CD4-positive, alpha-beta T cell treated with Interleukin-15 for 4 hours (primary cell): ENCODE results near the gene PER2.

Source experiments
- DNase-seq: peaks from one replicate; pipeline ENCODE4 v3.0.0-alpha.2; 2020; ENCODE audit warnings: low spot score

Gene PER2

DNA sequence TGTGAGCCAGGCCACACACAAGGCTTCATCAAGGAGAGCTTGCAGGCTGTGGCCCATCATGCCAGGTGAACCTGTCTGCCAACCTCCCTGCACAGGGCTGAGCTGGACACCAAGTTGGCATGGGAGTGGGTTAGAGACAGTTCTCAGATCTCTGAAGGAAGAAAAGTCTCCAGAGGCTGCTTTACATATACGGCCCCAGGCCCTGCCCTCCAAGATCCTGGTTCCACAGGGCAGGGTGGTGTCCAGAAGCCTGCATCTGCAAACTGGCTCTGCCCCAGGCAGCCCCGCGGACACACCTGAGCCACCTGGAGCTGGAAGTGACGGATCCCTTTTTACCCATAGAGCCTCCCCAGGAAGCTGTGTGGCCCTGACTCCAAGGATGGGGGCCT lies 24.3 kb downstream of the PER2 start:
- DNase-seq: no peak

DNA sequence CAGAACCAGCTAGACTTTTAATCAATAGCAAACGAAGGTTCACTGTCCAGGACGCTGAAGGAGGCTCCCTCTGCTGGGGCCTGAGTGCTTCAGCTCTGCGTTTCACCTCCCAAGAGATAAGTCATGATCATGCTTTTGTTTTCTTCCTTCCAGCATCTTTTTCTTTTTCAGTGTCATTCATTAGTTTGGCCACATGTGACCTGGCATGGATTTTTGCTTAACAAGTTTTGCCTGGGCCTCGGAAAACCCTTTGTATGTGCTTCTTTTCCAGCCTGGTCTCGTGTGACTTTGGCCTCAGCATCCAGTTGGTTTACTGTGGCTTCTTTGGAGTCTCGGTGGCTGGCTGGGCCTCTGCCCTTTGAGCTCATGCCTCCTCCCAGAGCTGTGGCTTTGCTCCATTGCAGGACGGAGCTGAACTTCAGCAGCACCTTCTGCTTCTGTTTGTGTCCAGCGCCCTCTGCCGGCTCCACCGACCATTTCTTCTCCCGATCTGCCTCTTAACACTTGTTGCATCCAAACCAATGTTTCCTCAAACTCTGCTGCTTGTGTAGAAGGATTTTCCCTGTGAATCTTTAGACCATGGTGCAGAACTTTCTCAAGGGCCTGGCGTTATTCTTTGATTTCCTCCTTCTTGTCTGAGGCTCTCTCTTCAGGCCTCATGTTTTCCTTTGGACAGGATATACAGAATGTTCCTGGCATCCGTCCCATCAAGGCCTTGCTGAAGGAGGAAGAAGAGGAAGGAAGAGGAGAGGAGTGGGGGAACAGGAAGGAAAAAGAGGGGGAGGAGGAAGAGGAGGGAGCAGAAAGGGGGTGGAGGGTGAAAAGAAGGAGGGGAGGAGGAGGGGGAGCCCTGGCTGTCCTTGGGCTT lies 25.0 kb downstream of the PER2 start:
- peak; percentile 72 for DNase-seq

DNA sequence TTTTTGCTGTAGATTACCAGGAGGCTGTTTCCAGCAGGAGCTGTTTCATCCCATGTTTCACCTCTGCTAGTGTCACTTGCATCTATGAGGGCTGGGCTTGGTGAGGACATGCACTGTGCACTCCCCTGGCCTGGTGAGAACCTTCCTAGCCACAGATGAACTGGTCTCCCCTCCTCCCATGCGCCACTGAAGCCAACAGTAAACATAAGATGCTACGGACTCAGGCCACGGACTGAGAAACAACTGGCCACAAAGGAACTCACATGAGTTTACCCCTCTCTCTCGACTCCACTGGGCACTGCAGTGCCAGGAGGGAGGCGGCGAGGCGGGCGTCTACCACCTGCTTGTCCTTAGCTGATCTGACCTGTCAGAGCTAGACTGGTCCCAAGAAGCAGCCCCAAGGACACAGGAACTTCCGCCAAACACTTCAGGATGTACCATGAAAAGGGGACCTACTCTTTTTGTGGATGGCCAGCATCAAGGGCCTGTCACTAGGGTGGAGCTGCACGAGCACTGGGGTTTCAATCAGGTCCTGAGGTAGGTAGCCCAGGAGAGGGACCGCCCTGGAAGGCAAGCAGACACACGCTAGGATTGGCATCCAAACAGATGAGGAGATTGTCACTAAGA lies 25.8 kb downstream of the PER2 start:
- no peak for DNase-seq

DNA sequence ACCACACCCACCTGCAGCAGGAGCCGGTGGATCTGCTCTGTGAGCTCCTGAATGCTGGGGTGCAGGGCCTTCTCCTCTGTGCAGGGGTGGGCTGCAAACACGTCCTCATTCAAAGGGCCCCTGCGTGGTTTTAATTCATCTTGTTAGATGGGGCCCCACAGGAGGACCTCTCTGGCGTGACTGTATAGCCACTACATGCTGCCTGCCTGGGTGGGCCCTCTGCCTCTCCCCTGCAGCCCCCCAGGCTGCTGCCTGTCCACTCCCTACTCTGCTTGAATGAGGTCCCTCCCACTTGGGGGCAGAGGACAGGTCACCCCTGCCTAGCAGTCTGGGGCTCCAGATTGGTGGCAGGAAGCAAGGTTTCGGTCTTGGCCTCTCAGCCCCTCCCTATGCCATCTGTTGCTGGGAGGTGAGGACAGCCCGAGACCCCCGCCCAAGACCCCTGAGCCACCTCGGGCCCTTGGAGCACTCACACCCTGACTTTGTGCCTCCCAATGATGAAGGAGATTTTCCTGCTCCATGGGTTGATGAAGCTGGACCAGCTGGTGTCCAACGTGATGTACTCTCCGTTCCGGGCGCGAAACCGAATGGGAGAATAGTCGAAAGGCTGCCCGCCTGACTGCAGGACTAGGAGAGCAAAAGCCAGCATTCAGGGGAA lies 26.6 kb downstream of the PER2 start:
- DNase-seq: no peak

DNA sequence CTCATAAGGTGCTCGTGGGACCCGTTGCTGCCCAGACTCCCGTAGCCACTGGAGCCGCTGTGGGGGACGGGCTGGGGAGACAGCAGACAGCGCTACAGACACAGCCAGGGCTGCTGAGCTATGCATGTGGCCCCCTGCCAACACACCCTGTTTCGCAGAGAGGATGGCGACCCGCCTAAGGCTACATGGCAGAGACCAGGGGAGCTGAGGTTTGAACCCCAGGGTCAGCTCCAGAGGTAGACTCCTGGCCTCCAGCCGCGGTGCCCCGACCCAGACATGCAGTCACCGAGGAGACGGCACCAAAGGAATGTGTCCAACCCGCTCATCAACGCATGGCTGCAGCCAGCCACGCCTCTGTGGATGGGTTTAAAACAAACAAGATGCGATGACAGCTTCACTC lies 27.5 kb downstream of the PER2 start:
- DNase-seq: no peak

DNA sequence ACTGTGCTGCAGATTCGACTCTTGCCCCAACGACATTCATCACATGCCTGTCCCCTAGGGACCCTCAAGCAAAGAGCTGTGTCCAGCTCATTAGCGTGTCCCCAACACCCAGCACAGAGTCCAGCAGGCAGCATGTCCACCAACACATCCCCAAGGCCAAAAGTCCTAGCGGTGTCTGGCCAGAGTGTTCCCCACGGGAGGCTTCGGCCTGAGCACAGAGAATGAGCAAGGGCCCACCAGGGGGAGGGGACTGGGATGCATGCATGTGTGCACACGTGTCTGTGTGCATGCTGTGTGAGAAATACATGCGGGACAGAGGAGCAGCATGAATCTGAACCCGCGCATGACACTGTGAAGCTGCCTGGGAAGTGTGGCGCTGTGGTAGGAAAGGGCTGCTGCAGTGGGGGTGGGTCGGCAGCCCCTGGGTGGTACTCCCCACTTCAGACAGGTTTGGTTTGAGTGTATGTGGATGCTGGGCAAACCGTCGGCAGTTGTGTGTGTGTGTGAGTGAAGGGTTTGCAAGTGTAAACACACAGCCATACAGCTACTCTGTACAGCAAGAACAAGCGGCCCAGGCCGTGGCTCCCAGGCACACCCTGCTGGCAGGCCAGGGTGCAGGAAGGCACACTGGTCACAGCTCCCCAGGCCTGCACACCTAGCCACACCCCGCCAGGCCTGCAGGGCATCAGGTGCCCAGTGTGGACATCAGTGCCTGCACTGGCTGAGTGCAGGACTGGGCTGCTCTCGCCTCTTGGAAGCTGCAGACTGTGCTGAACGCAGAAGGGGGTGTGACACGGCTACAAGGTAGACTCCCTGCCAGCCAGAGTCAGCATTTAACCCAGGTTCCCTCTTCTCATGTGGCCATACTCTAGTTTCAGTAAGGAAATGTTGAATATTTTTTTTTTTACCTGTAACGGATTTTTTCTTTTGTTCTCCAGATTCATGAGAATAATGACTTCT lies 29.1 kb downstream of the PER2 start:
- no peak for DNase-seq

DNA sequence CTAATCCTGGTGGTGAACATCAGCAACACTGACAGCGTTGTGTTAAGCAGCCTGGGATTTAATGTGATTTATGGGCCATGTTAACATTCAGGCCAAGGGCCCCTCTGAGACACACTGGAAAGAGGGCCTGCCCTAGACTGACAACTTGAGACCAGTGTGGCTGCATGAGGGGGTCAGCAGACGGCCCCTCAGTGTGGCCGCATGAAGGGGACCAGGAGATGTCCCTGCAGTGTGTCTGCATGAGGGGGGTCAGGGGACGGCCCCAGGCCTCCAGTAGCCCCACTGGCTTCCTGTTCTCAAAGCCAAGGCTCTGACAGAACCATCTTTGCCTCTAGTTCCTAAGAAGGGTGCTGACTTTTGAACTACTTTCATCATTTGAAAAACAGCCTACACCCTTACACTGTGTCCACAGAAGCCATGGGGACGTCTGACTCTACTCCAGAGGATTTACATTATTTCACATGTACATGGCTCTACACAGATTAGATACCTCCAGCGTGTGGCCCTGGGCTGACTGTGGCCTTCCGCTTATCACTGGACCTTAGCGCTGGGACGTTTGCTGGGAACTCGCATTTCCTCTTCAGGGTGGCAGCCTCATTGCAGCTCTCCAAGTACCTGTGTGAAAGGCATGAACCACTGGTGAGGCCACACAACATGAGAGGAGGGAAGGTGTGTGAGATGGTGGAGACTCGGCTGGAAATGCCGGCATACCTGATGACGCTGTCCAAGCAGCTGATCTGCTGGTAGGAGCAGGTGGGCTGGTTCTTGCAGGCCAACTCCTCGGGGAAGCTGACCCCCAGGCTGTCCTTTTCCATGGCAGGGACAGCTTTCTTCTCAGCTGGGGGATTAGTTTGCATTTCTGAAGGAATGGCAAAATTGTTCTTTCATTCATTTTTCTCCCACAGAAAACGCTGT lies 30.4 kb downstream of the PER2 start:
- no peak for DNase-seq

DNA sequence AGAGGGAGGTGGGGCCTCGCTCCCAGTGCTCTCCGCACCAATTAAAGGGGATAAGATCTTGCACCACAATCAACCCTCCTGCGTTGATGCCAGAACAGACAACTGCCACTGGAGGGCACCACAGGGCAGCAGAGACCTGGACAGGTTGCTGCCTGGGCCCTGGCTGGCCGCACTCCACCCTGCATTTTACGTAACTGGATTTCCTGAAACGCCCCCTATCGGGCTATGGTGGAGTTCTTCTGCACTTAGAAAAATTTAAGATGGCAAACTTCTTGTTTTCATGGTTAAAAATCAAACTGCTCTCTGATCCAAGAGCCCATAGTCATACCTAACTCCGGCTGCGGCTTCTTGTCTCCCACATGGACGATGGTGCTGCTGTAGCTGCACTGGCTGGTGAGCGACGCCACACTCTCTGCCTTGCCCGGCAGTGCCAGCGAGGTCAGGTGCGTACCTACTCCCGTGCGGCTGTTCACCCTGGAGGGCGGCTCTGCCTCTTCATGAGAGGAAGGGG lies 31.8 kb downstream of the PER2 start:
- peak; percentile 78 for DNase-seq

DNA sequence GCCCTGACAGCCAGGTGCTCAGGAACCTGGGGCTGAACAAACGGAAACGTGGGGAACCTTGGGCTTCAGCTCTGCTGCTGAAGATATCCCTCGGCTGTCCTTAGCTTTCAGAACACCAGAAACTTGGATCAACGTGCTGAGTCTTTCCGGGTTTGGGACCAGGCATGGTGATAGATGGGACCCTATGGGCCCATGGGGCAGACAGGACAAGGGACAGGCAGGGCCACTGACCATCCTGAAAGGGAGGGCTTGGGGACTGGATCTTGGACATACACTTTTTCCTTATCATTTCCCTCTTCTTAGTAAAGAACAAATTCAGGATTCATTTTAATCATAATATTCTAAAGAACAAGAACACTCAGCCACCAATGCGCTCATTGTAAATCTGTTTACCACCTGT lies 32.3 kb downstream of the PER2 start:
- no peak for DNase-seq

DNA sequence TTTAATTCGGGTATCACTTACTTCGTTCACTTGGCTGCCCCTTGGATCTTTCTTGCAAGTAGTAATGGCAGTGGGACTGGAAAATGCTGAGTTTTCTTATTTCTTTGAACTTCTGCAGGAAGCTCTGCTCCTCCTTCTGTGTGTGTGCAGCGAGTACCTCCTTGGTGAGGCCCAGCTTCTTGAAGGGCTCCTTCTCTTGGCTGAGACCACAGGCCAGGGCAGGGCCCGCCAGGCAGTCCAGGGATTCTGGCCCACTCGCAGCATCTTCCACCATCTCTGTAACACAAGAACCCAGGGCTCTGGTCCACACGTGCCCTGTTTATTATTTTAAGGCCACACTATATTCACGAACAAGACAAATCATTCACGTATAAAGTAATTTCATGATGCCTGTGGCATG lies 32.8 kb downstream of the PER2 start:
- no peak for DNase-seq

DNA sequence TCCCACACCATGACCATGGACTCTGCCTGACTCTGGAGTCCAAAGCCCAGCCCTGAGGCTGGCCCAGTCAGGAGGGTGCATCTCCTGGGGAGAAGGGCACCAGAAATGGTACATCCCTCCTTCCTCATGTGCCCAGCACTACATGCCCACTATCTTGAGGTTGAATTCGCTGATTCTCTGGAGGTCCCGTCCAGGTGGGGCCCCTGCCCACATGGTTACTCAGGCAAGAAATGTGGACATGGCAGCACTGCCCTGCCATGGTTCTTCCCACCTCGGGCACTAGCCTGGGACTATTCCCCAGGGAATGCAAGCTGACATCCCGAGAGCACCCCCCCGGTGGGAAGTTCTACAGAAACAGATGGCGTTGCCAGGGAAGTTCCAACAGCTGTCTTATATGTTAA lies 33.3 kb downstream of the PER2 start:
- DNase-seq: no peak

DNA sequence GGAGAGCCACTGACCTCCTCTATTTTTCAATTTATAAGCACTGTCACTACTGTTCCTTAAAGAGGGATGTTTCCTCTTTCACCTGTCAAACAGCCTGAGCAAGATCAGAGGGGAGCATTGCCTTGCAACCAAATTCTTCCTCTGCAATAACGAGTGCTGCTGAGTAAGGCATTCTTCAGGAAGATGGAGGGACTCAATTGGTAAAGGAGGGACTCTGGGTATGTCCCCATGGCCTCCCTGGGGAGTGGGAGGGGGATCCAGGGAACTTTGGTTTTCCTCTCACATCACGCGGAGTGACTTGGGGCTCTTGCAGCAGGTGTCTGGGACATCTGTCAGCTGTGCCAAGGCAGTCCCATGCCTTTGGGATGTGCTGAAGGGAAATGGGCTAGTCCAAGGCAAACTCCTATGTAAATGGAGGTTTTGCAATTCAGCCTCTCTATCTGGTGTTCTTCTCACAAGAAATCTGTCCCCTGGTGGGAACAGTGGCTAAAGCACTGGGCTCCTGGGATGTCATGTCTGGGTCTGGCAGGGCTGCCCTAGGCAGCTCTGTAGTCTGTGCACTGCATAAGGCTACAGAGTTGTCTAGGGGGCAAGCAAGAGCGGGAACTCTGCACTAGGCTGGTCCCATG lies 34.2 kb downstream of the PER2 start:
- DNase-seq: no peak

DNA sequence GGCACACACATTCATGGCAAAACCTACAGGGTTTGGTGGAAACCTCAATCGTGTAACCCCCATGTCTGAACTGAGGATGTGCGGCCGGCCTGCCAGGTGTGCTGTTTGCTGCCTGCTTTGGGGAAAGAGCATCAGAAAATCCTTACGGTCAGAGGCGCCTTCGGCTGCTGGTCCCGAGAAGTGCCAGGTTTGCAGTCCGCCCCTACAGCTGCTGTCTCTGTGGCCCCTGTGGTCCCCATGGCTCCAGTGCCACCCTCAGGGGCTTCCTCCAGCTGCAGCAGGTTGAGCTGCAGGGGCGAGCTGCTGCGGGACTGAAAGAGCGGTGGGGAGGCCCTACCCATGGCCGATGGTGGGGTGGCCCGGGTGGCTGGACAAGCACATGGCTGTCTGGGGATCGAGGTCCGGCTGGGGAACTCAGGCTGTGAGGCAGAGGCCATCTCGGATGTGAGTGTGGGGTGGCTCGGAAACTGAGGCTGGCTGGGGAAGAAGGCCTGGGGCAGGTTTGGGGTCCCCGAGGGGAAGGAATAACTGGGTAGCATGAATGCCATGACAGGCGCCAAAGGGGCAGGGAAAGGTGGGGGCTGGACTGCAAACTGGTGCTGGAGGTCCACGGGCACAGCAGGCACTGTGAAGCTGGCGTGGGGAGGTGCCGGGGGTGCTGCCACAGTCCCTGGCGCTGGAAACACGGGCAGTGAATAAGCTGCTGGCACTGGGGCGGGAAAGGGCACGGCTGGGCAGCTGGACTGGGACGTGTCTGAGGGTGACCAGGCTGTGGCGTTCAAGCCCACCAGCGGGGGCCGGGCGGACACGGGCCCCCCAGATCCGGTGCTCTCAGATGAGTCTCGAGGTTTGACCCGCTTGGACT lies 35.4 kb downstream of the PER2 start:
- DNase-seq: no peak

DNA sequence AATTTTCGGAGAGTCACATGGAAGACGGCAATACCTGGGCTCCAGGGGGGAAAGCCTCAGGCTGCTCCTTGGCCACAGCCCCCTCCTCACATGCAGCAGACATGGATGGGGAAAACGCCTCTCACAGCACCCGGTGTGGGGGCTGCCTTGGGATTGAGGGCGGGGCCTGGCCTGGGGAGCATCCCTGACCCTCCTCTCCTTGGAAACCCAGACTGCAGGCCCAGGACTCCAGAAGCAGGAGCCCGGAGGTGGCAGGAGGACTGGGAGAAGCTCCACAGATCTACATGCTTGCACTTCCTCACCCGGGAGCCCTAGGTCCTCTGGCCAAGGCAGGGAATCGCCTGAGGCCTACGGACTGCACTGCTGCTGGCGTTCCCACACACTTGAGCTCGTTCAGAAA lies 36.4 kb downstream of the PER2 start:
- no peak for DNase-seq

DNA sequence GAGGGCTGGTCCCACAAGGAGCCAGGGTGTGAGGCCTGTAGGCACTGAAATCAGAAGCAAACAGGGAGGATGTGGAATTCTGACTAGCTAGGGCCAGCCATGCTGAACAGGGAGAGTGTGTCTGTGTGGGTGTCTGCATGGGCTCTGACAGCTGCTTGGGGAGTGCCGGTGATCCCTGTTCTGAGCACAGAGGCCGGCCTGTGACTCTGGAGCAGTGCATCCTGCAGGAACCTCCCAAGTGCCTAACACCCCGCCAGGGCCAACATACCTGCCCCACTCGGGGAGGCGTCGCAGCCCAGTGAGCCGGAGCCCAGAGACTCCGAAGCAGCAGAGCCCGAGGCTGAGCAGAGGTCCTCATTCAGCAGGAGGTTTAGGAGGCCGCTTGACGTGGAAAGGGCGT lies 37.1 kb downstream of the PER2 start:
- DNase-seq: no peak

DNA sequence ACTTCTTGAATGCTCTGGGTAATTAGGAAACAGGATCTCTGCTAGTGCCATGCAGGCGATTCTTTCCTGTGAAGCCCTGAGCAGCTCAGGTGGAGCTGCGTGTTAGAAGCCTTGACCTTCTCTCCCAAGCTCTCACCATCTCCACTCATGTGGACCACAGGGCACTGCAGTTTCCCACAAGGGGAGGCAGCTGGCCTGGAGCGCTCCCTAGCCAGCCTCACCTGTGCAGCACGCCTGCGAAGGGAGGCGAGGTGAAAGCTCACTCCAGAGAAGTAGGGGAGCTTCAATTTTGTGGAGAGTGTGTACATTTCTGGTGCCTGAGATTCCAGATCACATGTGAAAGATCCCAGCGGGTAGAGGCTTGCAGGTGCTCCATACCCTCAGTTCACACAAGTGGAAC lies 37.5 kb downstream of the PER2 start:
- DNase-seq: no peak

DNA sequence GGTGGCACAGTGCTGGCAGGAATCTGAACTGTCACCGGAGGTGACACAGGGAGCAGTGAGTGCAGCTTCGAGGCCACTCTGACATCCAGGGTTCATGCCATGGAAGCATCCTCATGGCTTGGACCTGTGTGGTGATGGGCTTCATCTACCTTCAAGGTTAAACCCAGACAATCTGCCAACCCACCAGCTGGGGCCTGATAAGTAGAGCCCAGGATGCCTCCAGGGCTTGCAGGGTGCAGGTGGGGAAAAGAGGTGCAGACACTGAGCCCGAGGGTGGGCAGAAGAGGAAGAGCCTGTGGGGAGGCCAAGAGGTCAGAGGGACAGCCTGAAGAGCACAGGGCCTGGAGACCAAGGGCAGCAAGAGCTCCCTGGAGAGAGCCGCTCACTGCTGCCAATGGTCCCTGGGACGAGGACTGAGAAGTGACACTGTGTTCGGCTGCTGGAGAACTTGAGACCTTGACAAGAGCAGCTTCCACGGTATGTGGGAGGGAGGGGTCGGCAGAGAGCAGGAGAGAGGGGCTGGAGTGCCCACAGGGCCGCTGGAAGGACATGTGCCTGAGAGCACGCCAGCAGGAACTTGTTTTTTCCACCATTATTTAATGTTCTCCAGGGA lies 40.5 kb downstream of the PER2 start:
- DNase-seq: no peak

DNA sequence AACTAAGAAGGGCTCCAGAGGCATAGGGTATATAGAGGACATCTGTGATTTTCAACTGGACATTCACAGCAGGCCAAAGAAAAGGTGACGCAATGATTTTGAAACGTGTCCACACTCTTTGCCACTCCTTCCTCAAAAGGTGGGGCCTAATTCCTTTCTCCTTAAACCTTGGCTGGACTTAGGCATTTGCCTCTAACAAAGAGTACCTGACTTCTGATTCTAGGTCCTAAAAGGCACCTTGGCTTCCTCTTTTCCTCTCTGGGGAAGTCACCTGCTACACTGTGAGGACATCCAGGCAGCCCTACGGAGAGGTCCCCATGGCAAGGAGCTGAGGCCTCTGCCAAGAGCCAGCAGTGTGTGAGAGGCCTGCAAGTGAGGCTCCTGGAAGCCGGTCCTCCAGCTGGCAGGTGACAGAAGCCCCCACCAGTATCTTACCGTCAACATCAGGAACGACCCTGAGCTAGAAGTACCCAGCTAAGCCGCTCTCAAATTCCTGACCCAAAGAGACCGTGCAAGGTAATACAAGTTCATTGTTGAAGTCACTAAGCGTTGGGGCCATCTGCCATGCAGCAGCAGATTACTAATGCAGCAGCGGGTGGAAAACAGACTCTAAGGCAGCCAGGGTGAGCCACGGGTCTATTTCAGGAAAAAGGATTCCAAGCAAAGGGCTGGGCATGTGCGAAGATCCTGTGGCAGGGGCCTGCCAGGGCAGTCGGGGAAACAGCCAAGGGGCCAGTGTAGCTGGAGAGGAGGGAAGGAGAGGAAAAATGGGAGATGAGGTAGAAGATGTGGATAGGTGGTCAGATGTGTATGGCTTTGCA lies 41.2 kb downstream of the PER2 start:
- DNase-seq: no peak
